ENCODE data around the gene UTY.

DNA sequence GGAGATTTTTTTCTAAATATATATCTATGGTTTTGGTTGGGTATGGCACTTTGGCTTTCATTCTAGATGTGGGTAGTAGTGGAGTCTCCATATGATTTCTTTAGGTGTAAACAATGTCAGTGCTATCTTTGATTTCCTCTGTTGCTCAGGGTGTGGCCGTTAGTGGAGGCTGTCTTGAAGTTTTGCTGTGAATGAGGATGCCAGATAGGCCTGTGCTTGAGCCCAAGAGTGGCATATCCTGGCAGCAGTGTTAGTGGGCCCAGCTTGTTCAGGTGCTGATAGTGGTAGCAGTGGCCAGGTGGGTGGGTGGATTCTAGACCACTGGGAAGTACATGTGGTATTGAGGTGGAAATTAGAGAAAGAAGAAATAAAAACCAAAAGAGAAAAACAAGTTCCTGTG is 8.9 kb upstream of the UTY start:
- no peak for TF ChIP-seq POLR2A (IDR thresholded peaks at IDR 0.05)
- TF ChIP-seq, protein P1, sequence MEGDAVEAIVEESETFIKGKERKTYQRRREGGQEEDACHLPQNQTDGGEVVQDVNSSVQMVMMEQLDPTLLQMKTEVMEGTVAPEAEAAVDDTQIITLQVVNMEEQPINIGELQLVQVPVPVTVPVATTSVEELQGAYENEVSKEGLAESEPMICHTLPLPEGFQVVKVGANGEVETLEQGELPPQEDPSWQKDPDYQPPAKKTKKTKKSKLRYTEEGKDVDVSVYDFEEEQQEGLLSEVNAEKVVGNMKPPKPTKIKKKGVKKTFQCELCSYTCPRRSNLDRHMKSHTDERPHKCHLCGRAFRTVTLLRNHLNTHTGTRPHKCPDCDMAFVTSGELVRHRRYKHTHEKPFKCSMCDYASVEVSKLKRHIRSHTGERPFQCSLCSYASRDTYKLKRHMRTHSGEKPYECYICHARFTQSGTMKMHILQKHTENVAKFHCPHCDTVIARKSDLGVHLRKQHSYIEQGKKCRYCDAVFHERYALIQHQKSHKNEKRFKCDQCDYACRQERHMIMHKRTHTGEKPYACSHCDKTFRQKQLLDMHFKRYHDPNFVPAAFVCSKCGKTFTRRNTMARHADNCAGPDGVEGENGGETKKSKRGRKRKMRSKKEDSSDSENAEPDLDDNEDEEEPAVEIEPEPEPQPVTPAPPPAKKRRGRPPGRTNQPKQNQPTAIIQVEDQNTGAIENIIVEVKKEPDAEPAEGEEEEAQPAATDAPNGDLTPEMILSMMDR (IDR thresholded peaks at IDR 0.05): no peak
